DLD1 (cell line): ENCODE measurements around the gene ACAD9.

Experiments
- in situ Hi-C: cut with HindIII; loops from 2 replicates; pipeline ENCODE4 v1.10.0; 2017; ENCODE audit warnings: low sequenced_read_pairs

ACAD9 gene

DNA sequence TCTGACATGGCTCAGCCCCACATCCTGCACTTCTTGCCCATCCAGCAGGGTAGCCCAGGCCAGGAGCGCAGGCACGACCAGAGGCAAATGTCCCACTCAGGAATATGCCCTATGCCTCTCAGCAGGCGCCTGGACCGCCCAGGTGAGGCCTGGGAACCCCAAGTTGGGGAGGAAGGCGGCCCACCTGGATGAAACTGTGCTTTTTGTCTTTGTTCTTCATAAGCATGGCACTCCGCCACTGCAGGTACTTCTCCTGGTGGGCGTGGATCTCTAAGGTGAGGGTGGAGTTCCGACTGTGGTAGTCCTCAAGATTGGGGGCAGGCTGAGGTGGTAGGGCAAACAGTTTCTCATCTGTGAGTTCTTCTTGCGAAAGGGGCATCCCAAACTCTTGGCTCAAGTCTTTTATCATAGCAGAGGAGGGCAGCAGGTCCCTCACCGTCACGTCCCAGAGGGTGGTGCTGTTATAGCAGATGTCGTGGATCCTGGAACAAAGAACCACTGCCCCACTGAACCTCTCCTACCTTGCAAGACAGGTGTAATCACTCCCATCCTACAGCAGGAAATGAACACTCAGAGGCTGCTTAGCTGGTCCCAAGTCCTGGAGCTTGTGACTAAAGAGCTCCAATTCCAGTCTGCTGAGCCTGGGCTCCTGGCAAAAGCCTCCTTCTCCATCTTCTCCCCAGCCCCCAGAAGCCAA is 53.2 kb downstream of the ACAD9 start:
- in situ Hi-C loops = no loop called here

DNA sequence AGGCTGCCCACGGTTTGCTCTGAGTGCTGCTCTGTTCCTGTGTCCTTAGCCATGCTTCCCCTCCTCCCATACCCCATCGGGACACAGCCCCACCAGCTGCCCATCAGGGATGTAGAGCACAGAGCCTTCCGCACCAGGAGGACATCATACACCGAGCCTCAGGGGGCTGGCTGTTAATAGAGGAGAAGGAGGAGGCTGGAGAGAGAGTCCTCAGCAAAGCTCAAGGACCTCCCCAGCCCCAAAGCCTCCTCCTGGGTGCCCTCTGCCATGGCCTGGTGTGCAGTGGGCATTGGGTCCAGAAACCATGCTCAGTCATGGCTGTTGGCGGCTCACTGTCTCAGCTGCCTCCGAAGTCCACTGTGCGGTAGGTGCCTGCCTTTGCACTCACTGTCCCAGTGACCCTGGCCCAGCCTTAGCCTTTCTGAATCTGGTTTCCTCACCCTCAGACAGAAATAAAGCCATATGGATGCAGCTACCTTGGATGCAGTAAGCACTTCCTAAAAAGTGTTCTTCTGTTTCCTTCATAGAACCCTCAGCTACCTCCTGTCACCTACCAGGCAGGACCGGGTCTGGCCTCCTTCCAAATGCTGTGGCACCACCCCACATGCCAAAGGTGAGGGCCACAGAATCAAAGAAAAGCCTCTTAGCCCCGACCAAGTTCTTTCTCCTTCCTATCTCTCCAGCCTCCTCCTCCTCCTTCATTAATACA is 53.9 kb downstream of the ACAD9 start:
- in situ Hi-C loops = no loop called here

DNA sequence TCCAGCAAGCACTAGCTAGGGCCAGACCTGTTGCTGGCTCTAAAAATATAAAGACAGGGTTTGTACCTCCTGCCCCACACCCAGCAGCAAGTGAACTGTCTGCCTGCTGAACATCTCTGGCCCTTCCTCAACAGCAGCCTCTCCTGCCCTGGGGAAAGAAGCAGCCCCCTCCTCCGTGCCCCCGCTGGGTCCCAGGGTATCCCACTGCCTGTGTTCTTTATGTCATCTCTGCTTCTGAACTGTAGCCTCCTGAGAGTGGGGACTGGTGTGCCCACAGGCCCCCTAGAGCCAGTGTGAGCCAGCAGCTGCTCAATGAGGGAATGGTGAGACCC is 54.5 kb downstream of the ACAD9 start:
- in situ Hi-C loops = no loop called here

DNA sequence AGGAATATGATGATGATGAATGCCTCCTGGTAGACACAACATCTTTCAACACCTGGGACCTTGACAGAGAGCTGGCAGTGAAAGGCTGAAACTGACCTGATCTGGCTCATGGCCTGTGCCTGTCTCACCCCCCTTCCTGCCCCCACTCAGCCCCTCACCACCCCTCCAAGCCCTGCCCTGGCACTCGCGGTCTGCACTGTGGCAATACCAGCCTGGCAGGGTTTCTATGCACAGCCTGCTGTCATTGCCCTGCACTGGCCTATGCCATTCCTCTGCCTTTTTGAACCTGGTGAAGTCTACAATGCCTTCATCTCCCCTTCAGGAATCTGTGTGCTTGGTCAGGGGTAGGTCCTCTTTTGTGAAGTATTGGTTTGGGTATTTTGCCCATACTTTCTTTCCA is 56.5 kb downstream of the ACAD9 start:
- in situ Hi-C loops = no loop called here

DNA sequence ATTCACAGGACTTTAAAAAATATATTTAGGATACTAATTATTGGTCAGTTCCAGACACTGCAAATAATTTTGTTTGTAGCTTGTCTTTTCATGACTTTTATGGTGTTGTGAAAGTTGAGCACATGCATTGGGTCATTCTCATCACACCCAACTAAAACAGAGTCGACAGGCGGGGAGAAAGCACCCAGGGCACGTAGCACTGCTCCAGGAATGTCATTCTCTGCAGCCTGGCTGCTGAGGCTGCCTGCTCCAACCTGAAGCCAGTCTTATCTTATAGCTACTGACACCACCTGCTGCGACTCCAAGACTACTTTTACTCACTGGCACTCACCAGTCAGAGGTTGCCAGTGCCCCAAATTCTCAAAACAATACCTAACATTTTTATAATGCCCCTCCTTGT is 56.9 kb downstream of the ACAD9 start:
- in situ Hi-C loops = no loop called here

DNA sequence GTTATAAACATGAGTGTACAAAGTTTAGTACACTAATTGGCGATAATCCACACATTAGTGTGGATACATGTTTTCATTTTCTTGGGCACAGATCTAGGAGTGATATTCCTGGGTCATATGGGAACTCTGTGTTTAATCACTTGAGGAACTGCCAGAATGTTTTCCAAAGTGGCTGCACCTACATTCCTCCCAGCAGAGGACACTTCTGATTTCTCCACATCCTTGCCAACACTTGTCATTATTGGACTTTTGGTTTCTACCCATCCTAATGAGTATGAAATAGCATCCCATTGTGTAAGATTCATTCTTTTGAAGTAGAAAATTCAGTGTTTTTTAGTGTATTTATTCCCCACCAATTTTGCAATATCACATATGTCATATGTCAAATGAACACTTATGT is 60.8 kb downstream of the ACAD9 start:
- in situ Hi-C loops = no loop called here

DNA sequence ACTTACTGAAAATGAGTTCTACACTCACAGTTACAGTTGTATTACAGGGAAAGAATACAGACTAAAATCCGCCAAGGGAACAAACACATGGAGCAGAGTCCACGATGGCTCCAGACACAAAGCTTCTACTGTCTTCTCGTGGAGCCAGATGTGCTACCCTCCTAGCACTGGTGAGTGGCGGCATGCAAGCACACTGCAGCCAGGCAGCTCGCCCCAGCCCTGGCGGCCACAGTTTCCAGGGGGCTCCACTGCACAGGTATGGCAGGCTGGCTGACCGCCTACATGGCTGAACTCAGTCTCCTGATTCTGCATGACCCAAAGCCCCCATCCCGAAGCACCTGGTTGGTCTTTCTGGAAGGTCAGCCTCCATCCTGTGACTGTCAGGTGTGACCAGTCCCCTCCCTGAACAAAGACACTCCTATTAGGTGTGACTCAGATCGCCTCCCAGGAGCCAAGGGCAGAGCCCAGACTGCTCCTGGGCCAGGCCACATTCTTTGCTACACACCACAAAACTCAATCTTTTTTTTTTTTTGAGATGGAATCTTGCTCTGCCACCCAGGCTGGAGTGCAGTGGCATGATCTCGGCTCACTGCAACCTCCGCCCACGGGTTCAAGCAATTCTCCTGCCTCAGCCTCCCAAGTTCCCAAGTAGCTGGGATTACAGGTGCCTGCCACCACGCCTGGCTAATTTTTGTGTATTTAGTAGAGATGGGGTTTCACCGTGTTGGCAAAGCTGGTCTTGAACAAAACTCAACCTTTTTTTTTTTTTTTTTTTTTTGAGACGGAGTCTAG is 62.9 kb downstream of the ACAD9 start:
- in situ Hi-C loops = no loop called here

DNA sequence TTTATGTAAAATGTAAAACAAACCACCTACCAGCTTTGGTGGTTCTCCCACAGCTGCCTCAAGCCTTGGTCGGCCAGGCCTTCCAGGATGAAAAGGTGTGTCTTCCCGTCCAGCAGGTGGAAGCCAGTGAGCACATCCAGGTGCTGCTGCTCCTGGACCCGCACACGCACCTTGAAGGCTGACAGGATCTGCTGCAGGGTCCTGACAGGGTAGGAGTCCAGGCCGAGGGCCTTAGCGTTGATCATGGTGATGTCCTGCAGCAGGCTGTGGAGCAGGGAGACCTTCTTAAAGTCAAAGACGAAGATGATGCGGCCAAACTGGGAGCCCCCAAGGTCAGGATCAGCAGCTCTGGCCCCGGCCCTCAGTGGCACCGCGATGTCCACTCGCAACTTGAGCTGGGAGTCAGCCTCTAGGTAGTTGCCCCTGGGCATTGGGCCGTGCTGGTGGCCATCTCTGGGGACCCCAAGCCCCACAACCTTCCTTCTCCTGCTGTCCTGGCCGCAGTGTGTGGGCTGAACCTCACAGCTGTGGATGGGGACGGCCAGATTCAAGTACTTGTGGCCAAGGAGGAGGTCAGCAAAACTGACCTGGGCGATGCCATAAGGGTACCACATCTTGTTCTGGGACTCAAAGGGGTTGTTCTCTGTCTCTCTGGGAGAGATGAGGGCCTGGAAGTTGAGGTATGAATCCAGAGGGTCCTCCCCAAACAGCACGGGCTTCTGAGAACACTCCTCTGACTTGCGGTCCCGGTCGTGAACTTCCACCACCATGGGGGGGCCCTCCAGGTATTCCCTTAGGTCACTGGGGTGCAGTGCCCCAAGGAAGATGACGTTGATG is 65.8 kb downstream of the ACAD9 start:
- in situ Hi-C loops = no loop called here

DNA sequence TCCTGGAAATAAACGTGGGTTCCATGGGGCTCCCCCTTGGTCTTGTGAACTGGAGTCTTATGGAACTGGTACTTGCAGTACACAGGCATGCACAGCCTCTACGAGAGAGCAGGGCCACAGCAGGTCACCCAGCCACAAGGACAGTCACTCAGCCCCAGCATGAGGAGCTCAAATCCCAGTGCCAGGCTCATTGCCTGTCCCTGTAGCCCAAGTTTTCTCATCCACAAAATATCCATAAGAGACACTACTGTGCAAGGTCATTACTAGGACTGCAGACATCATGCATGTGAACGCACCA is 66.4 kb downstream of the ACAD9 start:
- in situ Hi-C loops = no loop called here

DNA sequence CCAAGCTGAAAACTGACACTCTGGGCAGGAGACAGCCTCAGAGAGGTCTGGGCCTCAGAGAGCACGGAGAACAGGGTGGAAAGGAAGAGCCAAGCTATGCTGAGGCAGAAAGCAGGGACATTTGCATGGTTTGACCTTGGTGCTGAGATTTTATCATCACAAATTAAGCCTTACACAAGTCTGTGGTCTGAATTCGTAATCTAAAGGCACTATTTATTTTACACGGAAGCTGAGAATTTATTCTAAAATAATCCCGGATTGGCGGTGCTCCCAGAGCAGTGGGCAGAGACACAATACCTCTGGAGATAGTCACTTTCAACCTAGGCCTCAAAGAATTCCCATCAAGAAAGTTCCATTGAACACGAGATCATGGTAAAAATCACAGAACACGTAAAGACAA is 67.0 kb downstream of the ACAD9 start:
- in situ Hi-C loops = no loop called here

DNA sequence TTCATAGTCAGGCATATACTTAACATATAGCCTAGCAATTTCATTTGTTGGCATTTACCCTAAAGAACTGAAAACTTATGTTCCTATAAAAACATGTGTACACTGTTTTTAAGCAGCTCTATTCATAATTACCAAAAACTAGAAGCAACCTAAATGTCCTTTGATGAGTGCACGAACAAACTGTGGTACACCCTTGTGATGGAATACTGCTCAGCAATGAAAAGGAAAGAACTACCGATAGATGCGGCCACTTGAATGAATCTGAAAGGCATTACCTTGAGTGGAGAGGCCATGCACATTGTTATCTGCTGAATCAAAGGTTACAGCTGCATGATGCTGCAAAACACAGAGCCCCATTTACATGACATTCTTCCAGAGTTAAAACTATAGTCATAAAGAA is 69.7 kb downstream of the ACAD9 start:
- in situ Hi-C loops = no loop called here

DNA sequence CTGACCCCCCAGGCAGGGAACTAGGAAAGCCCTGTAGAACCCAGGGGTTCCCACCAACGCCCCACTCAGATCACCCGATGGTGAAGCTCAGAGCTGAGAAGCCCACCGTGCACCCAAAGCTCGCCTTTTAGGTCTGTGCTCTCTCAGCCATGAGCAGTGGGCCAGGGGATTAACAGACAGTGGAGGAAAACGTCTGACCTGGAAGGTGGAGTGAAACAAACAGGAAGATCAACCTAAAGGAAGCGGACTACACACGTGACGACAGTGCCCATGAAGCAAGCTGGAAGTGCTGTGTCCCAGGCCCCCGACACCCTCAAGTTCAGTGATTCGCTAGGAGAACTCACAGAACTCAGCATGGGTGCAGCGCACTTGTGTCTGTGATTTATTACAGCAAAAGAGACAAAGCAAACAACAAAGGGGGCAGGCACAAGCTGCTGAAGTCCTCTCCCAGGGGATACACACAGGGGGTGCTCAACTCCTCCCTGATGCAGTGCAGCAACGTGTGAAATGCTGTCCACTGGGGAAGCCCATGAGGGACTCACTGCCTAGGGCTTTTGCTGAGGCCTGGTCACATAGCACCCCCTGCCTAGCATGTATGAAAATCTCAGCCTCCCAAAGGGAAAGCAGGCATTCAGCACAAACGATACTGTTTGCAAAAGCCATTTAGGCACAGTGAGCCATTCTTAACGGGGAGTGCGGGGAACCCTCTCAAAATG is 71.0 kb downstream of the ACAD9 start:
- in situ Hi-C loops = no loop called here

DNA sequence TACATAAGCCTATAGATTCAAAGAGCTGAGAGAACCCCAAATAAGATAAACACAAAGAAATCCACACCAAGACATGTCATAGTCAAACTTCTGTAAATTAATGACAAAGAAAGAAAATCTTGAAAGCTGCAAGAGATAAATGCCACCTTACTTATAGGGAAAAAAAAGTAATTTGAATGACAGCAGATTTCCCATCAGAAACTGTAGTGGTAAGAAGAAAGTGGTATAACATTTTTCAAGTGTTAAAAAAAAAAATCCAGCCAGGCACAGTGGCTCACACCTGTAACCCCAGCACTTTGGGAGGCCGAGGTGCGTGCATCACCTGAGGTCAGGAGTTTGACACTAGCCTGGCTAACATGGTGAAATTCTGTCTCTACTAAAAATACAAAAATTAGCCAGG is 77.0 kb downstream of the ACAD9 start:
- in situ Hi-C loops = no loop called here
